HG03378 (cell line): ENCODE measurements around the gene SMO.
"Not testable (repeated sequence)": the region's sequence is repeated elsewhere in the genome, so short reads cannot be mapped to it uniquely, and the experiment has no call there.

Experiments used
- ATAC-seq: cut with Tn5 transposase; IDR thresholded peaks from one replicate; pipeline ENCODE4 v1.9.1; 2021; ENCODE audit warnings: mild to moderate bottlenecking, moderate library complexity; ENCODE audit not compliant: unreplicated experiment

The SMO gene

GRCh38 chr7:129231666-129232065 is 43.2 kb downstream of the SMO start:
- ATAC-seq: no peak

GRCh38 chr7:129238546-129238945 is 50.1 kb downstream of the SMO start:
- no peak for ATAC-seq

- no peak for ATAC-seq
Measured at GRCh38 chr7:129240119-129240820, 51.8 kb downstream of the SMO start.

GRCh38 chr7:129244220-129244619 is 55.8 kb downstream of the SMO start:
- no peak for ATAC-seq

- ATAC-seq: no peak
Measured at GRCh38 chr7:129245533-129245932, 57.1 kb downstream of the SMO start.

GRCh38 chr7:129247087-129247486 is 58.7 kb downstream of the SMO start:
- no peak for ATAC-seq

GRCh38 chr7:129252128-129252527 is 63.7 kb downstream of the SMO start:
- ATAC-seq: no peak

GRCh38 chr7:129252603-129253002 is 64.2 kb downstream of the SMO start:
- ATAC-seq: not testable (repeated sequence)

- ATAC-seq: no peak
Measured at GRCh38 chr7:129255800-129256199, 67.4 kb downstream of the SMO start.

GRCh38 chr7:129256221-129256620 is 67.8 kb downstream of the SMO start:
- no peak for ATAC-seq

- ATAC-seq: no peak
Measured at GRCh38 chr7:129257168-129257567, 68.7 kb downstream of the SMO start.

GRCh38 chr7:129258649-129259389 is 70.4 kb downstream of the SMO start:
- no peak for ATAC-seq

GRCh38 chr7:129262324-129262723 is 73.9 kb downstream of the SMO start:
- ATAC-seq: no peak
